VCaP (cell line): ENCODE data around the gene RFPL3.

Experiments used
- H3K27ac ChIP-seq: fragments of 450-650 bp; 2 replicates; pipeline ENCODE4 v1.5.1; 2017
- CTCF ChIP-seq: fragments of 450-650 bp; conservative IDR thresholded peaks from 2 replicates; pipeline ENCODE4 v1.5.1; 2017; ENCODE audit warnings: mild to moderate bottlenecking, moderate library complexity

Gene RFPL3

GRCh38 chr22:32361257-32361656 is 3.6 kb downstream of the RFPL3 start:
- no peak for TF ChIP-seq CTCF
- no peak overlapping the region for H3K27ac ChIP-seq

GRCh38 chr22:32364210-32364609 is 6.5 kb downstream of the RFPL3 start:
- H3K27ac ChIP-seq = no peak overlapping the region
- no peak for TF ChIP-seq CTCF

GRCh38 chr22:32375678-32376450 is 18.2 kb downstream of the RFPL3 start:
- H3K27ac ChIP-seq = no peak overlapping the region
- no peak for TF ChIP-seq CTCF

- H3K27ac ChIP-seq = no peak overlapping the region
Measured at GRCh38 chr22:32376681-32377080, 19.0 kb downstream of the RFPL3 start.

GRCh38 chr22:32378707-32379272 is 21.1 kb downstream of the RFPL3 start:
- peak; percentile 57 for TF ChIP-seq CTCF
- H3K27ac ChIP-seq = no peak overlapping the region

More at GRCh38 chr22:32376681-32377080, 19.0 kb downstream of the RFPL3 start:
- TF ChIP-seq CTCF = no peak

- no peak overlapping the region for H3K27ac ChIP-seq
- no peak for TF ChIP-seq CTCF
Measured at GRCh38 chr22:32380991-32381390, 23.3 kb downstream of the RFPL3 start.

GRCh38 chr22:32385681-32386080 is 28.0 kb downstream of the RFPL3 start:
- TF ChIP-seq CTCF = no peak
- H3K27ac ChIP-seq = no peak overlapping the region
